ENCODE measurements around the gene CSMD2.

CSMD2 gene

GRCh38 chr1:33860671-33861070 lies 304.4 kb downstream of the CSMD2 start:
- no peak overlapping the region for H3K27ac ChIP-seq (ENCODE audit: low read length)
- H3K9ac ChIP-seq (ENCODE audit: low read length in 2 of 2) = no peak overlapping the region
- no peaks in the 10 kb centered on the region for H3K36me3 ChIP-seq (ENCODE audit: control insufficient read depth in 2 of 2, insufficient read depth in 2 of 2, low read length in 2 of 2)
- no peaks in the 10 kb centered on the region for H3K4me1 ChIP-seq (ENCODE audit: control insufficient read depth, insufficient read depth, low read length)
- H3K9me3 ChIP-seq (ENCODE audit: control insufficient read depth in 2 of 2, low read length in 2 of 2) = no peaks in the 10 kb centered on the region
- no peak overlapping the region for H3K4me3 ChIP-seq (ENCODE audit: low read length in 2 of 2)
- H3K27me3 ChIP-seq (ENCODE audit: control insufficient read depth in 1 of 2, insufficient read depth in 2 of 2, low read length in 2 of 2) = peaks cover 0 to 10% of the 10 kb centered on the region in 2 donors

GRCh38 chr1:33854091-33854490 lies 310.9 kb downstream of the CSMD2 start:
- H3K36me3 ChIP-seq (ENCODE audit: control insufficient read depth in 2 of 2, insufficient read depth in 2 of 2, low read length in 2 of 2) = no peaks in the 10 kb centered on the region
- H3K9me3 ChIP-seq (ENCODE audit: control insufficient read depth in 2 of 2, low read length in 2 of 2) = no peaks in the 10 kb centered on the region
- peaks cover 0 to 8% of the 10 kb centered on the region in 2 donors for H3K27me3 ChIP-seq (ENCODE audit: control insufficient read depth in 1 of 2, insufficient read depth in 2 of 2, low read length in 2 of 2)
- H3K4me3 ChIP-seq (ENCODE audit: low read length in 2 of 2) = no peak overlapping the region
- H3K4me1 ChIP-seq (ENCODE audit: control insufficient read depth, insufficient read depth, low read length) = no peaks in the 10 kb centered on the region
- no peak overlapping the region for H3K27ac ChIP-seq (ENCODE audit: low read length)
- no peak overlapping the region for H3K9ac ChIP-seq (ENCODE audit: low read length in 2 of 2)

GRCh38 chr1:33853431-33853830 lies 311.6 kb downstream of the CSMD2 start:
- no peak overlapping the region for H3K9ac ChIP-seq (ENCODE audit: low read length in 2 of 2)
- H3K9me3 ChIP-seq (ENCODE audit: control insufficient read depth in 2 of 2, low read length in 2 of 2) = no peaks in the 10 kb centered on the region
- no peak overlapping the region for H3K27ac ChIP-seq (ENCODE audit: low read length)
- H3K36me3 ChIP-seq (ENCODE audit: control insufficient read depth in 2 of 2, insufficient read depth in 2 of 2, low read length in 2 of 2) = no peaks in the 10 kb centered on the region
- peaks cover 0 to 8% of the 10 kb centered on the region in 2 donors for H3K27me3 ChIP-seq (ENCODE audit: control insufficient read depth in 1 of 2, insufficient read depth in 2 of 2, low read length in 2 of 2)
- H3K4me3 ChIP-seq (ENCODE audit: low read length in 2 of 2) = no peak overlapping the region
- no peaks in the 10 kb centered on the region for H3K4me1 ChIP-seq (ENCODE audit: control insufficient read depth, insufficient read depth, low read length)

- no peak overlapping the region for H3K4me3 ChIP-seq (ENCODE audit: low read length in 2 of 2)
- H3K9ac ChIP-seq (ENCODE audit: low read length in 2 of 2) = no peak overlapping the region
- H3K36me3 ChIP-seq (ENCODE audit: control insufficient read depth in 2 of 2, insufficient read depth in 2 of 2, low read length in 2 of 2) = no peaks in the 10 kb centered on the region
- H3K4me1 ChIP-seq (ENCODE audit: control insufficient read depth, insufficient read depth, low read length) = no peaks in the 10 kb centered on the region
- no peak overlapping the region for H3K27ac ChIP-seq (ENCODE audit: low read length)
- peaks cover 0 to 8% of the 10 kb centered on the region in 2 donors for H3K27me3 ChIP-seq (ENCODE audit: control insufficient read depth in 1 of 2, insufficient read depth in 2 of 2, low read length in 2 of 2)
- no peaks in the 10 kb centered on the region for H3K9me3 ChIP-seq (ENCODE audit: control insufficient read depth in 2 of 2, low read length in 2 of 2)
Observed at GRCh38 chr1:33852711-33853110, 312.3 kb downstream of the CSMD2 start.

GRCh38 chr1:33850481-33850880 lies 314.5 kb downstream of the CSMD2 start:
- no peak overlapping the region for H3K4me3 ChIP-seq (ENCODE audit: low read length in 2 of 2)

GRCh38 chr1:33849211-33849610 lies 315.8 kb downstream of the CSMD2 start:
- Histone ChIP-seq H3K27ac (ENCODE audit: low read length) (no peak overlapping the region), H3K9me3 (ENCODE audit: control insufficient read depth in 2 of 2, low read length in 2 of 2) (no peaks in the 10 kb centered on the region), H3K4me1 (ENCODE audit: control insufficient read depth, insufficient read depth, low read length) (no peaks in the 10 kb centered on the region), H3K27me3 (ENCODE audit: control insufficient read depth in 1 of 2, insufficient read depth in 2 of 2, low read length in 2 of 2) (peaks cover 0 to 4% of the 10 kb centered on the region in 2 donors), H3K4me3 (ENCODE audit: low read length in 2 of 2) (no peak overlapping the region), H3K36me3 (ENCODE audit: control insufficient read depth in 2 of 2, insufficient read depth in 2 of 2, low read length in 2 of 2) (no peaks in the 10 kb centered on the region), H3K9ac (ENCODE audit: low read length in 2 of 2) (no peak overlapping the region)

More at GRCh38 chr1:33850481-33850880, 314.5 kb downstream of the CSMD2 start:
- no peaks in the 10 kb centered on the region for H3K4me1 ChIP-seq (ENCODE audit: control insufficient read depth, insufficient read depth, low read length)
- H3K36me3 ChIP-seq (ENCODE audit: control insufficient read depth in 2 of 2, insufficient read depth in 2 of 2, low read length in 2 of 2) = no peaks in the 10 kb centered on the region
- H3K27ac ChIP-seq (ENCODE audit: low read length) = no peak overlapping the region
- peaks cover 0 to 4% of the 10 kb centered on the region in 2 donors for H3K27me3 ChIP-seq (ENCODE audit: control insufficient read depth in 1 of 2, insufficient read depth in 2 of 2, low read length in 2 of 2)
- no peak overlapping the region for H3K9ac ChIP-seq (ENCODE audit: low read length in 2 of 2)
- H3K9me3 ChIP-seq (ENCODE audit: control insufficient read depth in 2 of 2, low read length in 2 of 2) = no peaks in the 10 kb centered on the region

GRCh38 chr1:33848205-33848937 lies 316.7 kb downstream of the CSMD2 start:
- no peak overlapping the region for H3K9ac ChIP-seq (ENCODE audit: low read length in 2 of 2)
- H3K36me3 ChIP-seq (ENCODE audit: control insufficient read depth in 2 of 2, insufficient read depth in 2 of 2, low read length in 2 of 2) = no peaks in the 10 kb centered on the region
- no peak overlapping the region for H3K4me3 ChIP-seq (ENCODE audit: low read length in 2 of 2)
- H3K4me1 ChIP-seq (ENCODE audit: control insufficient read depth, insufficient read depth, low read length) = no peaks in the 10 kb centered on the region
- no peaks in the 10 kb centered on the region for H3K9me3 ChIP-seq (ENCODE audit: control insufficient read depth in 2 of 2, low read length in 2 of 2)
- H3K27me3 ChIP-seq (ENCODE audit: control insufficient read depth in 1 of 2, insufficient read depth in 2 of 2, low read length in 2 of 2) = peaks cover 0 to 8% of the 10 kb centered on the region in 2 donors
- H3K27ac ChIP-seq (ENCODE audit: low read length) = no peak overlapping the region

- H3K9ac ChIP-seq (ENCODE audit: low read length in 2 of 2) = no peak overlapping the region
- H3K4me1 ChIP-seq (ENCODE audit: control insufficient read depth, insufficient read depth, low read length) = no peaks in the 10 kb centered on the region
- peaks cover 0 to 4% of the 10 kb centered on the region in 2 donors for H3K27me3 ChIP-seq (ENCODE audit: control insufficient read depth in 1 of 2, insufficient read depth in 2 of 2, low read length in 2 of 2)
- H3K27ac ChIP-seq (ENCODE audit: low read length) = no peak overlapping the region
- H3K9me3 ChIP-seq (ENCODE audit: control insufficient read depth in 2 of 2, low read length in 2 of 2) = peaks cover 0 to under 1% of the 10 kb centered on the region in 2 donors
- H3K4me3 ChIP-seq (ENCODE audit: low read length in 2 of 2) = no peak overlapping the region
- H3K36me3 ChIP-seq (ENCODE audit: control insufficient read depth in 2 of 2, insufficient read depth in 2 of 2, low read length in 2 of 2) = no peaks in the 10 kb centered on the region
Observed at GRCh38 chr1:33846861-33847260, 318.2 kb downstream of the CSMD2 start.

- peaks cover 0 to 6% of the 10 kb centered on the region in 2 donors for H3K27me3 ChIP-seq (ENCODE audit: control insufficient read depth in 1 of 2, insufficient read depth in 2 of 2, low read length in 2 of 2)
- no peak overlapping the region for H3K27ac ChIP-seq (ENCODE audit: low read length)
- H3K9ac ChIP-seq (ENCODE audit: low read length in 2 of 2) = no peak overlapping the region
- no peaks in the 10 kb centered on the region for H3K36me3 ChIP-seq (ENCODE audit: control insufficient read depth in 2 of 2, insufficient read depth in 2 of 2, low read length in 2 of 2)
- H3K4me3 ChIP-seq (ENCODE audit: low read length in 2 of 2) = no peak overlapping the region
- no peaks in the 10 kb centered on the region for H3K4me1 ChIP-seq (ENCODE audit: control insufficient read depth, insufficient read depth, low read length)
- H3K9me3 ChIP-seq (ENCODE audit: control insufficient read depth in 2 of 2, low read length in 2 of 2) = peaks cover 0 to 2% of the 10 kb centered on the region in 2 donors
Observed at GRCh38 chr1:33844166-33844565, 320.9 kb downstream of the CSMD2 start.

GRCh38 chr1:33842348-33842747 lies 322.7 kb downstream of the CSMD2 start:
- H3K27me3 ChIP-seq (ENCODE audit: control insufficient read depth in 1 of 2, insufficient read depth in 2 of 2, low read length in 2 of 2) = peaks cover 0 to 6% of the 10 kb centered on the region in 2 donors
- H3K36me3 ChIP-seq (ENCODE audit: control insufficient read depth in 2 of 2, insufficient read depth in 2 of 2, low read length in 2 of 2) = no peaks in the 10 kb centered on the region
- no peaks in the 10 kb centered on the region for H3K4me1 ChIP-seq (ENCODE audit: control insufficient read depth, insufficient read depth, low read length)
- no peak overlapping the region for H3K4me3 ChIP-seq (ENCODE audit: low read length in 2 of 2)
- no peak overlapping the region for H3K27ac ChIP-seq (ENCODE audit: low read length)
- H3K9me3 ChIP-seq (ENCODE audit: control insufficient read depth in 2 of 2, low read length in 2 of 2) = peaks cover 0 to 2% of the 10 kb centered on the region in 2 donors
- no peak overlapping the region for H3K9ac ChIP-seq (ENCODE audit: low read length in 2 of 2)

- no peak overlapping the region for H3K27ac ChIP-seq (ENCODE audit: low read length)
- H3K4me1 ChIP-seq (ENCODE audit: control insufficient read depth, insufficient read depth, low read length) = no peaks in the 10 kb centered on the region
- no peak overlapping the region for H3K9ac ChIP-seq (ENCODE audit: low read length in 2 of 2)
- H3K9me3 ChIP-seq (ENCODE audit: control insufficient read depth in 2 of 2, low read length in 2 of 2) = peaks cover 0 to 2% of the 10 kb centered on the region in 2 donors
- peaks cover 0 to 6% of the 10 kb centered on the region in 2 donors for H3K27me3 ChIP-seq (ENCODE audit: control insufficient read depth in 1 of 2, insufficient read depth in 2 of 2, low read length in 2 of 2)
- H3K4me3 ChIP-seq (ENCODE audit: low read length in 2 of 2) = no peak overlapping the region
- no peaks in the 10 kb centered on the region for H3K36me3 ChIP-seq (ENCODE audit: control insufficient read depth in 2 of 2, insufficient read depth in 2 of 2, low read length in 2 of 2)
Observed at GRCh38 chr1:33841494-33841893, 323.5 kb downstream of the CSMD2 start.
